Measurements from ENCODE around the gene ATRIP. TPM values are rescaled to one million over a fixed set of nuclear protein-coding genes. Genes with fewer than 3 reads are reported as not detected.

ATRIP gene
- total RNA-seq, 2 donors from 2014 or later, result 2.0 to 3.1 TPM

DNA sequence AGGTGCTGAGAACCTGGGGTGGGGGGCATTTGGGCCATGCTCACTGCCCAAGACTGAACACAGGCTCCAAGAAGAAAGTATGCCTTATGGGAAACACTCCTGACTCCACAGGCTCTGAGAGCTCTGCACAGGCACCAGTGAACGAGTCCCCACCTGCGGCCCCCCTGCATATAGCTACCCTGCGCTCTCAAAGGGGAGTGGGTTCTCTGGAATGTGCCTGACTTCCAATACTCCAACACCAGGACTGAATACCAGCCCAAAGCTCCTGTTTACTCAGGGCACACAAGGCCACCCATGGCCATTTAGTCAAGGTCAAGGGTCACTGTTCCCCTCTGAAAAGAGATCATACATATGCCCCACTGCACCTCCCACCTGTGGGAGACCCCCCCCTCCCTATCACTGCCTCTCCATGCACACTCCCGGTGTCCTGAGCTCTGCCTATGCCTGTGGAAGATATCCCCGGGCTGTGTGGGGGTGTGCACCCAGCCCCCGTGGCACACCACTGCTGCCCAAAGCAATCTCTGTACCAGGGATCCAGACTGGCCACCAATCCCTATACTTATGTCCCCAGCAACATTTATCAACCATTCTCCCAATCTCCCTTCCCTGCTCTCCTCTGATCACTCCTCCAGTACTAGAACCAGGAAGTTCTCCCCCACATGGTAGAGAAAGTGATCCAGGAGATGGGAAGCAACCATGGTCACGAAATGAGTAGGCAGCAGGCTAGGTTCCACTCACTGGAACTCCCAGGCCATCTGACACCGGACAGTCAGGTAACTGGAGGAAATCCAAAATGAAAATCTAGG, 15.1 kb upstream of the ATRIP start:
- DNase-seq (ENCODE audit: low spot score), result no peak
- peak overlapping the region; percentile 91 to 94 for H3K27ac ChIP-seq
- no peaks in the 10 kb centered on the region for H3K9me3 ChIP-seq

DNA sequence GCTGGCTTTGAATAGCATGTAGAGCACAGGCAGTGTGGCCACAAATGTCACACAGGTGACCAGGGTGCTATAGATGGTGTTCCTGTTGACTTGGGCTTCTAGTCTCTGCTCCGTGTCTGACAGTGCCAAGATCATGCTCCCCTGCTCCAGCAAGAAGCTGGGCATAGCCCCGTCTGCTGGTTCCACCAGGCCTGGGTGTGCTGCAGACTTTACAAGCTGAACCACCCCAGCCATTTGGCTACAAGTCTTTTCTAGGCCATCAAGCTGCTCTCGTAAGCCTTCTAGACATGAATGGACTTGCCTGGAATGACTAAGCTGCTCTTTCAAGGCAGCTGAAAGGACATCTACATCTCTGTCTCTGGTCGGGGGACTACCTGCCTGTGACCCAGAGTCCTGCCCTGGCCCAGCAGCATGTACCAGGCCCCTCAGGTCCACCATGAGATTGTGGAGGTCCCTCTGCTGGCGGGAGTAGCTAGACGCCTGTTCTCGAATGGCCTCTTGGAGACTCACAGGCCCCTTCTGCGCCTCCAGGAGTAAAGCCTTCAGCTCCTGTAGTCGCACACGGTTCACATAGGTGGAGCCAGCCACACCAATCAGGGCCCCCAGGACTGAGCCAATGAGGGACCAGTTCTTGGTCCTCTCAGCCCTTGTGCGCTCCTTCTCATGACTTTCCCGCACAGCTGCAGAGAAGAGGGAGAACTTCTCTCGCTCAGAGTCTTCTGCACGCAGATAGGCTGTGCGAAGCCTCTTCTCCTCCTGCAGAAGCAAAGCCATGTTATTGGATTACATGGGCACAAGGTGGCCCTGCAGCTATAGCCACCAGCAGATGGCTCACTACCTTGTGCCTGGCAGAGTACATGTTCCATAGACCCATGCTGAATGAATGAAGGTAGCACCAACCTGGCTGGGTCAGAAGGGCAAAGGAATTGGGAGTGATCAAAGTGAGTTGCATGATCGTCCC, 13.8 kb upstream of the ATRIP start:
- H3K4me1 ChIP-seq, result peaks cover 0 to 41% of the 10 kb centered on the region in 2 donors
- H3K9me3 ChIP-seq, result no peaks in the 10 kb centered on the region
- H3K4me3 ChIP-seq, result no peak overlapping the region
- no peak overlapping the region for H3K27ac ChIP-seq
- TF ChIP-seq, protein P1, sequence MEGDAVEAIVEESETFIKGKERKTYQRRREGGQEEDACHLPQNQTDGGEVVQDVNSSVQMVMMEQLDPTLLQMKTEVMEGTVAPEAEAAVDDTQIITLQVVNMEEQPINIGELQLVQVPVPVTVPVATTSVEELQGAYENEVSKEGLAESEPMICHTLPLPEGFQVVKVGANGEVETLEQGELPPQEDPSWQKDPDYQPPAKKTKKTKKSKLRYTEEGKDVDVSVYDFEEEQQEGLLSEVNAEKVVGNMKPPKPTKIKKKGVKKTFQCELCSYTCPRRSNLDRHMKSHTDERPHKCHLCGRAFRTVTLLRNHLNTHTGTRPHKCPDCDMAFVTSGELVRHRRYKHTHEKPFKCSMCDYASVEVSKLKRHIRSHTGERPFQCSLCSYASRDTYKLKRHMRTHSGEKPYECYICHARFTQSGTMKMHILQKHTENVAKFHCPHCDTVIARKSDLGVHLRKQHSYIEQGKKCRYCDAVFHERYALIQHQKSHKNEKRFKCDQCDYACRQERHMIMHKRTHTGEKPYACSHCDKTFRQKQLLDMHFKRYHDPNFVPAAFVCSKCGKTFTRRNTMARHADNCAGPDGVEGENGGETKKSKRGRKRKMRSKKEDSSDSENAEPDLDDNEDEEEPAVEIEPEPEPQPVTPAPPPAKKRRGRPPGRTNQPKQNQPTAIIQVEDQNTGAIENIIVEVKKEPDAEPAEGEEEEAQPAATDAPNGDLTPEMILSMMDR (IDR thresholded peaks at IDR 0.05), result peak in 1 of 2 donors; percentile 11
- no peaks in the 10 kb centered on the region for H3K36me3 ChIP-seq
- no peaks in the 10 kb centered on the region for H3K27me3 ChIP-seq
- no peak for DNase-seq (ENCODE audit: low spot score)

More for the DNA sequence above, 15.1 kb upstream of the ATRIP start:
- Histone ChIP-seq H3K4me1 (peaks cover 0 to 54% of the 10 kb centered on the region in 2 donors), H3K36me3 (no peaks in the 10 kb centered on the region), H3K27me3 (no peaks in the 10 kb centered on the region), H3K4me3 (no peak overlapping the region)
- TF ChIP-seq, protein P1 (IDR thresholded peaks at IDR 0.05), result no peak

DNA sequence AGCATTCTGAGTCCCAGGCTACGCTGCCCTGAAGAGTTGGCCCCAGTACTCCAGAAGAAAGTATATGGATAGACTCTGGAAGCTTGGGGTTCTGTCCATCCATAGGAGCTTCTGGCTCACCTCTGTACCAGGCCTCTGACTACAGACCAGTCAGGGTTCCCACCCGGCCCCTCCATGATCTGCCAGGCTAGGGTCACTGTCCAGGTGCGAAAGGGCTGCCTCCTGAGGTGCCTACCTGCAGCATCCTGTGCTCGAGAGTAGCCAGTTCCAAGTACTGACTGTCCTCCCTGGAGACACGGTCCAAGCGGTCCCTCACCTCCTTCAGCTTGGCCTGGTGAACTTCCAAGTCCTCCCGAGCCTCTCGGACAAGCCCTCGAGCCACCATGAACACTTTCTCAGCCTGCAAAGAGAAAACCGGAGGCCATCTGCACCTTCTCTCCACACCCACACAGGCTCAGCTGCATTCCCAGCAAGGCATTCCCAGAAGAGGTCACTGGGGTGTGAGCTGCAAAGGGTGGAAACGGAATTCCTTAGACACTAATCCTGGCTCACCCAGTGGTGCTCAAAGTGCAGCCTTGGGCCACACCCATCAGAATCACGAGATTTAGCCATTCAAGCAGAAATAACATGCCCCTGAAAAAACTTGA, 12.9 kb upstream of the ATRIP start:
- H3K9me3 ChIP-seq, result no peaks in the 10 kb centered on the region
- peaks cover 0 to 32% of the 10 kb centered on the region in 2 donors for H3K4me1 ChIP-seq
- no peaks in the 10 kb centered on the region for H3K36me3 ChIP-seq
- TF ChIP-seq, protein P1 (IDR thresholded peaks at IDR 0.05), result no peak
- peak overlapping the region in 1 of 2 donors; percentile 19 for H3K27ac ChIP-seq
- H3K4me3 ChIP-seq, result no peak overlapping the region
- H3K27me3 ChIP-seq, result no peaks in the 10 kb centered on the region
- DNase-seq (ENCODE audit: low spot score), result peak; percentile 67

DNA sequence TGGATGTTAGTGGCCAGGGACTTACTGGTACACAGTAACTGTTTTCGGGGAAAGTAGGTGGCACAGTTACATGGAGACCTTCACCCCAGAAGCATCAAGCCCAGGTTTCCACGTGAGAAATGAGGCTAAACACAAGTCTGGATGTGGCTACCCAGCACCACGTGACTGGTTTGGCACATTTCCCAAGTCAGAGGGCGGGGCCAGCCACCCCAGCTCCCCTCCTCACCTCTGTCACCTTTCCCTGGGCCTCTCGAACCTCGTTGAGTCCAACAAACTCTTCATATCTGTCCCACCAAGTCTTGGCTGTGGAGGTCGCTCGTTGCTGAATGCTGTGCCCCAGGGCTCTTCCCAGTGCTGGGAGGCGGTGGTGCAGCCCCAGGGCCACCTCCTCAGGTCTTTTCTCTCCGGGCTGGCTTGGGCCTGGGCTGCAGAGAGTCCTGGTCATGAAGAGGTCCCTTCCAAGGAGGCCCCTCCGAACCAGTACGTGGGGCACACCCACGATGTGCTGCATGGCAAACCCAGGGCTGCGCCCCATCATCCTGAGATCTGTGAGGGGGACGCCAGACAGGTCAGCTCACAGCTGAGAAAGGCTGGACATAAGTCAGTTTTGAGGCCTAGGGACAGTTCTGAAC, 11.8 kb upstream of the ATRIP start:
- TF ChIP-seq, protein P1 (IDR thresholded peaks at IDR 0.05), result no peak
- Histone ChIP-seq H3K27ac (peak overlapping the region; percentile 19 to 25), H3K4me3 (no peak overlapping the region), H3K4me1 (peaks cover 0 to 33% of the 10 kb centered on the region in 2 donors), H3K9me3 (no peaks in the 10 kb centered on the region), H3K27me3 (no peaks in the 10 kb centered on the region), H3K36me3 (no peaks in the 10 kb centered on the region)
- no peak for DNase-seq (ENCODE audit: low spot score)

DNA sequence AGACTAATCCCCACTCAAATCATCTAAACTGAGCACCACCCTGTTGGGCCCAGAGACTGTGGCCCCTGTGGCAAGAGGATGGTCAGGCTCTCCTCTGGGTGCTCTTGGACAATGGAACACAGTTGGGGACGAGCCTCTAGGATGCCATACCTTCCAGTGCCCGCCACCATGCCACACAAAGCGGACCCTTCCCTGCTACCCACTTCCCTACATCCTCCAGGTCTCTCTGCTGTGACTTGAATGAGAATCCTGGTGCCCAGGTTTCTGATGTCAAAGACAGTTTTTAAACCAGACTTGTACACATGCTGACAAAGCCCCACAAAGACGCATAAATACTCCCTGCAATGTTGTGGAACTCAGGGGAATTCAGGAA, 11.3 kb upstream of the ATRIP start:
- Histone ChIP-seq H3K4me1 (peaks cover 0 to 29% of the 10 kb centered on the region in 2 donors), H3K27ac (peak overlapping the region; percentile 19 to 25), H3K36me3 (no peaks in the 10 kb centered on the region), H3K27me3 (no peaks in the 10 kb centered on the region), H3K4me3 (no peak overlapping the region), H3K9me3 (no peaks in the 10 kb centered on the region)
- DNase-seq (ENCODE audit: low spot score), result no peak
- TF ChIP-seq, protein P1 (IDR thresholded peaks at IDR 0.05), result no peak
